Umbilical cord (tissue), 2 donors: ENCODE data around the gene CEMIP. TPM values are rescaled to one million over a fixed set of nuclear protein-coding genes. Genes with fewer than 3 reads are reported as not detected.
A peak's percentile ranks its signal among the peaks of the same experiment; 100 is the strongest.

ENCODE experiments used
- DNase-seq: peaks from one replicate; pipeline ENCODE4 v3.0.0-alpha.2; 2015; ENCODE audit warnings: low spot score
- total RNA-seq: library from RNA; depleted of rRNA; stranded (reverse); fragments of >200 nt; gene quantifications from one replicate; pipeline ENCODE4 v1.2.3, GENCODE V29; 2014; ENCODE audit warnings: low replicate concordance; ENCODE audit not compliant: insufficient read depth

CEMIP gene
- total RNA-seq, 1 donor from 2014 or later = 2.4 TPM

GRCh38 chr15:80785811-80786354, 6.7 kb downstream of the CEMIP start:
- no peak for DNase-seq

- DNase-seq = no peak
These were observed 8.1 kb downstream of the CEMIP start for GRCh38 chr15:80787316-80787715.

- DNase-seq = no peak
These were observed 9.4 kb downstream of the CEMIP start for GRCh38 chr15:80788536-80788935.

- no peak for DNase-seq
These were observed 10.1 kb downstream of the CEMIP start for GRCh38 chr15:80789296-80789695.

GRCh38 chr15:80789796-80790195, 10.6 kb downstream of the CEMIP start:
- DNase-seq = no peak

GRCh38 chr15:80790236-80790635, 11.1 kb downstream of the CEMIP start:
- no peak for DNase-seq

- DNase-seq = no peak
These were observed 11.8 kb downstream of the CEMIP start for GRCh38 chr15:80791004-80791403.

- DNase-seq = no peak
These were observed 17.2 kb downstream of the CEMIP start for GRCh38 chr15:80796407-80796806.

GRCh38 chr15:80798911-80799310, 19.7 kb downstream of the CEMIP start:
- peak; percentile 20 for DNase-seq

- DNase-seq = no peak
These were observed 20.9 kb downstream of the CEMIP start for GRCh38 chr15:80800067-80800466.

- no peak for DNase-seq
These were observed 22.9 kb downstream of the CEMIP start for GRCh38 chr15:80801891-80802680.

- no peak for DNase-seq
These were observed 24.7 kb downstream of the CEMIP start for GRCh38 chr15:80803580-80804525.

GRCh38 chr15:80804970-80805495, 25.9 kb downstream of the CEMIP start:
- DNase-seq = peak; percentile 26

GRCh38 chr15:80811781-80812315, 32.7 kb downstream of the CEMIP start:
- no peak for DNase-seq

- DNase-seq = no peak
These were observed 35.9 kb downstream of the CEMIP start for GRCh38 chr15:80815106-80815505.

- no peak for DNase-seq
These were observed 37.0 kb downstream of the CEMIP start for GRCh38 chr15:80816049-80816653.

- DNase-seq = no peak
These were observed 37.8 kb downstream of the CEMIP start for GRCh38 chr15:80816936-80817335.

- DNase-seq = no peak
These were observed 38.7 kb downstream of the CEMIP start for GRCh38 chr15:80817901-80818300.

- no peak for DNase-seq
These were observed 39.8 kb downstream of the CEMIP start for GRCh38 chr15:80819001-80819400.

GRCh38 chr15:80820092-80820491, 40.9 kb downstream of the CEMIP start:
- no peak for DNase-seq

- no peak for DNase-seq
These were observed 43.1 kb downstream of the CEMIP start for GRCh38 chr15:80822256-80822655.
